K562 (cell line): ENCODE data around the gene LAMC1. TPM values are rescaled to one million over a fixed set of nuclear protein-coding genes. Genes with fewer than 3 reads are reported as not detected.

Experiments used
- ATAC-seq: fragments of 200-7000 bp; cut with Tn5 transposase; 3 replicates; pipeline ENCODE4 v1.9.1; 2020; ENCODE audit warnings: moderate library complexity
- BruUV-seq: library from RNA; stranded (reverse); fragments of 400-500 nt; replicated peaks from 2 replicates; lab custom pipeline; 2021; lab: Mats Ljungman, UMichigan
- CTCF ChIA-PET: fragments of 300-600 bp; formaldehyde crosslinking; extraction: SDS; loops from one replicate; lab custom pipeline; 2021; ENCODE audit warnings: low intra/inter-chr PET ratio; lab: Yijun Ruan, JAX
- POLR2A ChIA-PET: fragments of 300-600, 350-650 bp; sonication (Branson Sonifier 250); formaldehyde crosslinking; extraction: SDS; loops from one replicate; lab custom pipeline; 2021; ENCODE audit warnings: antibody characterized with exemption, inconsistent platforms; lab: Yijun Ruan, JAX
- DNase-seq, 4 experiments: peaks; one replicate each; pipeline versions ENCODE4 v3.0.0 to v3.0.0-alpha.2; 2011 to 2018; ENCODE audit warnings: low spot score in 3 of 4, mixed read lengths in 3 of 4; ENCODE audit errors: extremely low read depth in 1 of 4
- FAIRE-seq: peaks from 2 replicates; lab custom pipeline; 2011; peaks lifted over from hg19 to GRCh38; lab: Jason Lieb, UNC
- H2AFZ ChIP-seq: 2 replicates; pipeline ENCODE4 v1.6.0; 2011; ENCODE audit warnings: low read depth, low read length, control low read depth, inconsistent platforms
- H3K27ac ChIP-seq: fragments of 200-600 bp; 3 replicates; pipeline ENCODE4 v1.8.0; 2011; ENCODE audit warnings: low read depth, mild to moderate bottlenecking, control low read depth, inconsistent platforms, low read length, moderate library complexity, mixed read lengths; ENCODE audit errors: extremely low read depth
- H3K27me3 ChIP-seq, 2 experiments: fragments of 300-600 bp in 1 of 2; 2 replicates in 1 of 2; 3 replicates in 1 of 2; pipeline versions ENCODE4 v1.6.0 to v1.8.0; 2011; ENCODE audit warnings: inconsistent platforms in 2 of 2, low read length in 2 of 2, mild to moderate bottlenecking in 1 of 2, mixed read lengths in 1 of 2, moderate library complexity in 1 of 2; ENCODE audit not compliant: control insufficient read depth in 2 of 2, insufficient read depth in 2 of 2
- H3K36me3 ChIP-seq: fragments of 300-600 bp; 3 replicates; pipeline ENCODE4 v1.8.0; 2011; ENCODE audit warnings: mild to moderate bottlenecking, low read length, inconsistent platforms; ENCODE audit not compliant: control insufficient read depth, insufficient read depth
- H3K4me1 ChIP-seq, 2 experiments: fragments of 200-600 bp in 1 of 2; replicated peaks in 1 of 2; 2 replicates in 1 of 2; 3 replicates in 1 of 2; pipeline versions ENCODE4 v1.5.1 to v1.8.0; 2011; ENCODE audit warnings: inconsistent platforms in 2 of 2, low read length in 2 of 2, mild to moderate bottlenecking in 1 of 2, mixed read lengths in 1 of 2, moderate library complexity in 1 of 2; ENCODE audit not compliant: control insufficient read depth in 2 of 2, insufficient read depth in 2 of 2
- H3K4me2 ChIP-seq: 2 replicates; pipeline ENCODE4 v1.6.1; 2011; ENCODE audit warnings: low read length, control low read depth, inconsistent platforms, mixed read lengths; ENCODE audit not compliant: insufficient read depth
- H3K4me3 ChIP-seq: fragments of 200-600 bp; sonication (generic), shearing (Covaris generic); 2 replicates; pipeline ENCODE4 v1.5.1; 2016; ENCODE audit warnings: control low read depth, inconsistent platforms
- H3K79me2 ChIP-seq: fragments of 200-600 bp; 3 replicates; pipeline ENCODE4 v1.8.0; 2011; ENCODE audit warnings: low read length, inconsistent platforms; ENCODE audit not compliant: control insufficient read depth, insufficient read depth
- H3K9ac ChIP-seq, 2 experiments: 2 replicates each; pipeline versions ENCODE4 v1.6.0 to v1.6.1; 2011; ENCODE audit warnings: low read depth in 2 of 2, low read length in 2 of 2, control low read depth in 1 of 2, inconsistent platforms in 1 of 2, mild to moderate bottlenecking in 1 of 2, mixed read lengths in 1 of 2; ENCODE audit not compliant: insufficient read depth in 1 of 2
- H3K9me1 ChIP-seq: one replicate; pipeline ENCODE4 v1.6.0; 2011; ENCODE audit warnings: inconsistent platforms, mild to moderate bottlenecking, low read length, moderate library complexity; ENCODE audit not compliant: control insufficient read depth, insufficient read depth
- H3K9me3 ChIP-seq: replicated peaks from 2 replicates; pipeline ENCODE4 v1.5.1; 2011; ENCODE audit warnings: low read depth, low read length, inconsistent platforms; ENCODE audit not compliant: control insufficient read depth, insufficient read depth
- H4K20me1 ChIP-seq: replicated peaks from 2 replicates; pipeline ENCODE4 v1.6.1; 2011; ENCODE audit warnings: low read length, inconsistent platforms, mixed read lengths; ENCODE audit not compliant: control insufficient read depth, insufficient read depth
- ARNT ChIP-seq, 2 experiments: fragments of 450-650 bp; IDR thresholded peaks; 2 replicates each; pipeline ENCODE4 v1.6.1; 2016; ENCODE audit warnings: mild to moderate bottlenecking in 1 of 2
- ILK ChIP-seq: fragments of 450-650 bp; IDR thresholded peaks from 2 replicates; pipeline ENCODE4 v1.6.1; 2016; ENCODE audit warnings: missing genetic modification characterization, low read depth, mild to moderate bottlenecking, missing compliant biosample characterization, moderate library complexity, borderline replicate concordance
- MNT ChIP-seq, 2 experiments: fragments of 450-650 bp; conservative IDR thresholded peaks; 2 replicates each; pipeline ENCODE4 v1.6.1; 2017; ENCODE audit warnings: mild to moderate bottlenecking in 2 of 2, moderate library complexity in 2 of 2
- NFIC ChIP-seq: fragments of 450-650 bp; IDR thresholded peaks from 2 replicates; pipeline ENCODE4 v1.6.1; 2017; ENCODE audit warnings: mild to moderate bottlenecking, inconsistent platforms
- NR1H2 ChIP-seq: sonication (generic); formaldehyde crosslinking; IDR thresholded peaks from 2 replicates; pipeline ENCODE4 v1.4.0; 2020; ENCODE audit warnings: mild to moderate bottlenecking, missing genetic modification reagents
- PHTF2 ChIP-seq: fragments of 250-450 bp; sonication (Bioruptor Pico); IDR thresholded peaks from 2 replicates; pipeline ENCODE4 v1.5.0; 2021; ENCODE audit warnings: mild to moderate bottlenecking
- TFE3 ChIP-seq: fragments of 450-650 bp; formaldehyde crosslinking; IDR thresholded peaks from 2 replicates; pipeline ENCODE4 v1.4.0; 2020; ENCODE audit warnings: mild to moderate bottlenecking, mixed read lengths
- ZNF12 ChIP-seq: sonication (generic); formaldehyde crosslinking; IDR thresholded peaks from 2 replicates; pipeline ENCODE4 v1.4.0; 2020; ENCODE audit warnings: mild to moderate bottlenecking, missing genetic modification reagents
- WGBS: fragments of 100-300 bp; shearing (Covaris generic); methylation state at CpG from one replicate; pipeline ENCODE4 v1.1.6; 2016; ENCODE audit warnings: low coverage, mixed read lengths; ENCODE audit not compliant: insufficient coverage; ENCODE audit errors: missing lambda C conversion rate; 5-methylcytosine and 5-hydroxymethylcytosine counted together
- in situ Hi-C: fragments of 300-500 bp; cut with MboI; formaldehyde crosslinking; loops from 4 replicates; pipeline ENCODE4 v1.15.0; 2018; ENCODE audit warnings: inconsistent platforms, mixed read lengths
- intact Hi-C: fragments of 100-400 bp; cut with micrococcal nuclease; formaldehyde crosslinking; loops from 2 replicates; pipeline ENCODE4 v1.14.2; 2022
- polyA plus RNA-seq, 8 experiments: library from polyadenylated mRNA; depleted of rRNA in 4 of 8; stranded (reverse) in 5 of 8; unstranded in 3 of 8; fragments of >200 nt; fragmentation: Nextera tagmentation in 2 of 8; fragmentation: Illumina TruSeq in 1 of 8; extraction: Ambion mirVana in 2 of 8; extraction: Trizol in 1 of 8; gene quantifications; 2 replicates each; pipeline versions ENCODE4 v1.2.1 to v1.2.3, GENCODE V29; 2011 to 2014; ENCODE audit warnings: inconsistent platforms in 1 of 8, missing spikeins in 1 of 8
- total RNA-seq, 7 experiments: library from RNA; depleted of rRNA in 6 of 7; stranded (reverse); fragments of >200 nt in 6 of 7; fragmentation: Illumina TruSeq in 2 of 7; extraction: Trizol in 2 of 7; gene quantifications; 2 replicates each; pipeline versions ENCODE4 v1.2.1 to v1.2.3, GENCODE V29; 2011 to 2021; ENCODE audit warnings: low replicate concordance in 1 of 7

Gene LAMC1
- total and polyA plus RNA-seq, 9 of the 15 experiments (the other 6 are each of a cell fraction or from before 2014, with no cell fraction given): 0.07 to 0.71 (median 0.13) TPM; not detected in 2

GRCh38 chr1:183125279-183125999, 102.2 kb downstream of the LAMC1 start (continued):
- TF ChIP-seq TFE3 (CRISPR knock-in tag) (peak; percentile 27; the same call in 1 of the 2 replicates), ZNF12 (CRISPR knock-in tag) (no peak), NR1H2 (CRISPR knock-in tag) (no peak), ARNT (IDR thresholded peaks at IDR 0.05) (no peak)

GRCh38 chr1:183126000-183126366, 102.8 kb downstream of the LAMC1 start:
- ChIA-PET CTCF (no interaction called here), POLR2A (no interaction called here)
- in situ Hi-C loops (no loop called here), intact Hi-C loops (no loop called here)
- no peak for DNase-seq
- no peaks in the 10 kb centered on the region for H3K36me3 ChIP-seq
- no peak overlapping the region for H3K9ac ChIP-seq
- H3K79me2 ChIP-seq: no peaks in the 10 kb centered on the region
- no peak overlapping the region for H3K4me2 ChIP-seq
- no peak overlapping the region for H3K4me3 ChIP-seq
- H3K9me1 ChIP-seq: no peaks in the 10 kb centered on the region
- FAIRE-seq: no peak
- no peaks in the 10 kb centered on the region for H4K20me1 ChIP-seq
- no peak overlapping the region for H3K27ac ChIP-seq
- no TSS peak for BruUV-seq
- 0% methylated on average over 5 of the region's 5 CpGs for WGBS
- H3K9me3 ChIP-seq: no peaks in the 10 kb centered on the region
- no peaks in the 10 kb centered on the region for H3K4me1 ChIP-seq
- no peak for ATAC-seq
- TF ChIP-seq ILK (tag): no peak
- no peak for TF ChIP-seq PHTF2 (CRISPR knock-in tag)
- no peak for TF ChIP-seq MNT (conservative IDR thresholded peaks at IDR 0.05)
- no peak for TF ChIP-seq NFIC
- peaks cover 4 to 17% of the 10 kb centered on the region in 2 experiments; a peak in 3 of 5 replicates for H3K27me3 ChIP-seq
- no peak overlapping the region for H2AFZ ChIP-seq
